ENCODE measurements around the gene MYH11.

DNA sequence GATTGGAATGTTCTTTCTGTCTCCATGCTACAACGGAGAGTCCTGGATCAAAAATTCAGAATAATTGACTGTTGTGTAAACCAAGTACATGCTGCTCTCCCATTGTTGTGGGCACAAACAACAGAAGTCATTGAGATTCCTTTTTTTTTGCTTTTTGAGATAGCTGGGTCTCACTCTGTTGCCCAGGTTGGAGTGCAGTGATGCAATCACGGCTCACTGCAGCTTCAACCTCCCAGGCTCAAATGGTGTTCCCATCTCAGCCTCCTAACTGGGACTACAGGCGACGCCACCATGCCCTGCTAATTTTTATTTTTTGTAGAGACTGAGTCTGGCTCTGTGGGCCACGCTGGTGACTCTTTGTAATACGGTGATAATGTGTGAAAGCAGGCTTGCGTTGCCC, 182.3 kb downstream of the MYH11 start:
- TF ChIP-seq, protein P1, sequence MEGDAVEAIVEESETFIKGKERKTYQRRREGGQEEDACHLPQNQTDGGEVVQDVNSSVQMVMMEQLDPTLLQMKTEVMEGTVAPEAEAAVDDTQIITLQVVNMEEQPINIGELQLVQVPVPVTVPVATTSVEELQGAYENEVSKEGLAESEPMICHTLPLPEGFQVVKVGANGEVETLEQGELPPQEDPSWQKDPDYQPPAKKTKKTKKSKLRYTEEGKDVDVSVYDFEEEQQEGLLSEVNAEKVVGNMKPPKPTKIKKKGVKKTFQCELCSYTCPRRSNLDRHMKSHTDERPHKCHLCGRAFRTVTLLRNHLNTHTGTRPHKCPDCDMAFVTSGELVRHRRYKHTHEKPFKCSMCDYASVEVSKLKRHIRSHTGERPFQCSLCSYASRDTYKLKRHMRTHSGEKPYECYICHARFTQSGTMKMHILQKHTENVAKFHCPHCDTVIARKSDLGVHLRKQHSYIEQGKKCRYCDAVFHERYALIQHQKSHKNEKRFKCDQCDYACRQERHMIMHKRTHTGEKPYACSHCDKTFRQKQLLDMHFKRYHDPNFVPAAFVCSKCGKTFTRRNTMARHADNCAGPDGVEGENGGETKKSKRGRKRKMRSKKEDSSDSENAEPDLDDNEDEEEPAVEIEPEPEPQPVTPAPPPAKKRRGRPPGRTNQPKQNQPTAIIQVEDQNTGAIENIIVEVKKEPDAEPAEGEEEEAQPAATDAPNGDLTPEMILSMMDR (conservative IDR thresholded peaks at IDR 0.05; ENCODE audit: low read depth, low read length) = no peak
- no peak for TF ChIP-seq EZH2 (IDR thresholded peaks at IDR 0.05; ENCODE audit: borderline replicate concordance, low read depth, low read length, poor library complexity, severe bottlenecking)

Measured in A673 (cell line).